Measurements from ENCODE around the gene ZNF606. TPM values are rescaled to one million over a fixed set of nuclear protein-coding genes. Genes with fewer than 3 reads are reported as not detected.

Gene ZNF606
- total RNA-seq = 13.8 TPM
- long read RNA-seq, full-length matches to known transcripts = 7 of 8 reads
- long read RNA-seq, partial matches to known transcripts = 1 of 8 reads
- long read RNA-seq, other reads (novel, unspliced or antisense) = 0 of 8 reads

- intact Hi-C loops (cut with DNase I) = loop anchor here (5.0 kb wide), 2 partner anchors 55 to 150 kb away; partner anchors contain the start of genes ZNF256 and ZNF329
Observed at GRCh38 chr19:58002384-58003173, at the start of gene ZNF606. Gene ZNF606, minus strand, starts transcription at chr19:58002820. Its CDS starts 1,501 bp downstream, at chr19:58001319.

GRCh38 chr19:58052256-58052655 lies 49.6 kb upstream of the ZNF606 start:
- intact Hi-C loops (cut with DNase I) = no loop called here
- no peak for DNase-seq (ENCODE audit: low spot score)

More at GRCh38 chr19:58002384-58003173, at the start of gene ZNF606:
- peak; percentile 95 for DNase-seq (ENCODE audit: low spot score)

- intact Hi-C loops (cut with DNase I) = no loop called here
- DNase-seq (ENCODE audit: low spot score) = no peak
Observed at GRCh38 chr19:58047672-58048071, 45.1 kb upstream of the ZNF606 start.

- DNase-seq (ENCODE audit: low spot score) = no peak
- intact Hi-C loops (cut with DNase I) = no loop called here
Observed at GRCh38 chr19:58046856-58047255, 44.2 kb upstream of the ZNF606 start.

GRCh38 chr19:58045411-58046050 lies 42.9 kb upstream of the ZNF606 start:
- intact Hi-C loops (cut with DNase I) = no loop called here
- no peak for DNase-seq (ENCODE audit: low spot score)

- no peak for DNase-seq (ENCODE audit: low spot score)
- intact Hi-C loops (cut with DNase I) = no loop called here
Observed at GRCh38 chr19:58044886-58045285, 42.3 kb upstream of the ZNF606 start.

- no peak for DNase-seq (ENCODE audit: low spot score)
- intact Hi-C loops (cut with DNase I) = no loop called here
Observed at GRCh38 chr19:58044391-58044790, 41.8 kb upstream of the ZNF606 start.

GRCh38 chr19:58042495-58043340 lies 40.1 kb upstream of the ZNF606 start:
- DNase-seq (ENCODE audit: low spot score) = no peak
- intact Hi-C loops (cut with DNase I) = no loop called here

- DNase-seq (ENCODE audit: low spot score) = no peak
Observed at GRCh38 chr19:58040751-58041525, 38.3 kb upstream of the ZNF606 start.

GRCh38 chr19:58038688-58039204 lies 36.1 kb upstream of the ZNF606 start:
- intact Hi-C loops (cut with DNase I) = no loop called here
- no peak for DNase-seq (ENCODE audit: low spot score)

More at GRCh38 chr19:58040751-58041525, 38.3 kb upstream of the ZNF606 start:
- intact Hi-C loops (cut with DNase I) = no loop called here

GRCh38 chr19:58037927-58038687 lies 35.5 kb upstream of the ZNF606 start:
- DNase-seq (ENCODE audit: low spot score) = no peak
- intact Hi-C loops (cut with DNase I) = no loop called here

GRCh38 chr19:58035863-58036262 lies 33.2 kb upstream of the ZNF606 start:
- intact Hi-C loops (cut with DNase I) = no loop called here
- no peak for DNase-seq (ENCODE audit: low spot score)

GRCh38 chr19:58034477-58034793 lies 31.8 kb upstream of the ZNF606 start:
- intact Hi-C loops (cut with DNase I) = no loop called here
- no peak for DNase-seq (ENCODE audit: low spot score)

GRCh38 chr19:58033741-58034476 lies 31.3 kb upstream of the ZNF606 start, which contains the start of gene ZSCAN1:
Gene ZSCAN1, plus strand, starts transcription at chr19:58034025. Its CDS starts 3,812 bp downstream, at chr19:58037837.
- peak; percentile 89 for DNase-seq (ENCODE audit: low spot score)
- intact Hi-C loops (cut with DNase I) = no loop called here

- intact Hi-C loops (cut with DNase I) = no loop called here
- DNase-seq (ENCODE audit: low spot score) = no peak
Observed at GRCh38 chr19:58024661-58025060, 22.0 kb upstream of the ZNF606 start.

- intact Hi-C loops (cut with DNase I) = no loop called here
- DNase-seq (ENCODE audit: low spot score) = no peak
Observed at GRCh38 chr19:58022283-58022660, 19.7 kb upstream of the ZNF606 start.

- DNase-seq (ENCODE audit: low spot score) = no peak
- intact Hi-C loops (cut with DNase I) = loop anchor here (2.0 kb wide), 1 partner anchor 133 kb away; no protein-coding TSS in a partner anchor
Observed at GRCh38 chr19:58021541-58022282, 19.1 kb upstream of the ZNF606 start.

Measured in cardiac septum (tissue), 1 donor.